Panc1 (cell line): ENCODE measurements around the gene SIL1. TPM values are rescaled to one million over a fixed set of nuclear protein-coding genes. Genes with fewer than 3 reads are reported as not detected.
A peak's percentile ranks its signal among the peaks of the same experiment; 100 is the strongest.

Source experiments
- ATAC-seq: fragments of 200-7000 bp; cut with Tn5 transposase; 2 replicates; pipeline ENCODE4 v1.9.1; 2020; ENCODE audit warnings: mild to moderate bottlenecking, moderate library complexity
- BruUV-seq: library from RNA; stranded (reverse); fragments of 400-500 nt; replicated peaks from 2 replicates; lab custom pipeline; 2021; lab: Mats Ljungman, UMichigan
- CTCF ChIA-PET: fragments of 300-600 bp; sonication (Branson Sonifier 250); formaldehyde crosslinking; loops from one replicate; lab custom pipeline; 2022; ENCODE audit warnings: antibody characterized with exemption; lab: Charles Lee
- POLR2A ChIA-PET: fragments of 300-600 bp; sonication (Branson Sonifier 250); formaldehyde crosslinking; loops from one replicate; lab custom pipeline; 2022; ENCODE audit warnings: antibody characterized with exemption; lab: Charles Lee
- DNase-seq: peaks from one replicate; pipeline ENCODE4 v3.0.0-alpha.2; 2010; ENCODE audit warnings: low read depth, low spot score
- H3K27ac ChIP-seq: 2 replicates; pipeline ENCODE4 v1.5.1; 2011; ENCODE audit warnings: mild to moderate bottlenecking, low read length, inconsistent platforms
- H3K27me3 ChIP-seq: fragments of 200-500 bp; sonication (Bioruptor generic); 2 replicates; pipeline ENCODE4 v1.6.0; 2014; ENCODE audit warnings: low read length, inconsistent platforms; ENCODE audit not compliant: control insufficient read depth, insufficient read depth
- H3K36me3 ChIP-seq: fragments of 200-500 bp; sonication (Bioruptor generic); 2 replicates; pipeline ENCODE4 v1.5.1; 2014; ENCODE audit warnings: inconsistent platforms, mild to moderate bottlenecking, low read length, moderate library complexity; ENCODE audit not compliant: control insufficient read depth, insufficient read depth
- H3K4me1 ChIP-seq: 2 replicates; pipeline ENCODE4 v1.5.1; 2011; ENCODE audit warnings: inconsistent platforms, mild to moderate bottlenecking, low read length, moderate library complexity; ENCODE audit not compliant: control insufficient read depth, insufficient read depth
- H3K4me3 ChIP-seq, 2 experiments: 2 replicates each; pipeline ENCODE4 v1.5.1; 2011 to 2012; ENCODE audit warnings: low read depth in 2 of 2, low read length in 2 of 2, mild to moderate bottlenecking in 2 of 2, inconsistent platforms in 1 of 2, moderate library complexity in 1 of 2
- H3K9me3 ChIP-seq: fragments of 200-500 bp; sonication (Bioruptor generic); 2 replicates; pipeline ENCODE4 v1.5.1; 2014; ENCODE audit warnings: low read depth, mild to moderate bottlenecking, inconsistent platforms, low read length, moderate library complexity; ENCODE audit not compliant: control insufficient read depth, insufficient read depth
- POLR2AphosphoS5 ChIP-seq: IDR thresholded peaks from 2 replicates; pipeline ENCODE4 v1.6.1; 2012; ENCODE audit warnings: mild to moderate bottlenecking, low read depth, low read length, moderate library complexity
- SIN3A ChIP-seq: IDR thresholded peaks from 2 replicates; pipeline ENCODE4 v1.6.1; 2012; ENCODE audit warnings: low read depth, mild to moderate bottlenecking, low read length, moderate library complexity, borderline replicate concordance; ENCODE audit not compliant: insufficient read depth
- TCF7L2 ChIP-seq: IDR thresholded peaks from 2 replicates; pipeline ENCODE4 v1.6.1; 2011; ENCODE audit warnings: mild to moderate bottlenecking, low read depth, low read length, inconsistent platforms
- in situ Hi-C: cut with HindIII; loops from 2 replicates; pipeline ENCODE4 v1.10.0; 2016; ENCODE audit warnings: low sequenced_read_pairs, low pct_unique_long_range_greater_than_20kb
- intact Hi-C: fragments of 100-400 bp; cut with micrococcal nuclease; formaldehyde crosslinking; loops from one replicate; pipeline ENCODE4 v1.10.0; 2022; ENCODE audit not compliant: unreplicated experiment
- total RNA-seq: library from RNA; stranded (reverse); gene quantifications from one replicate; pipeline ENCODE4 v1.2.1, GENCODE V29; 2021; ENCODE audit not compliant: unreplicated experiment
- TF ChIP-seq, protein P1 (sequence below), 2 experiments: IDR thresholded peaks; 2 replicates each; pipeline ENCODE4 v1.6.1; 2011 to 2012; ENCODE audit warnings: low read depth in 2 of 2, control low read depth in 1 of 2, low read length in 1 of 2, mild to moderate bottlenecking in 1 of 2, moderate library complexity in 1 of 2; ENCODE audit not compliant: insufficient read depth in 1 of 2
- TF ChIP-seq, protein P2 (sequence below): fragments of 450-650 bp; IDR thresholded peaks from 2 replicates; pipeline ENCODE4 v1.5.1; 2017; ENCODE audit warnings: mild to moderate bottlenecking

SIL1 gene
- total RNA-seq, 1 experiment from 2014 or later = 35.4 TPM

DNA sequence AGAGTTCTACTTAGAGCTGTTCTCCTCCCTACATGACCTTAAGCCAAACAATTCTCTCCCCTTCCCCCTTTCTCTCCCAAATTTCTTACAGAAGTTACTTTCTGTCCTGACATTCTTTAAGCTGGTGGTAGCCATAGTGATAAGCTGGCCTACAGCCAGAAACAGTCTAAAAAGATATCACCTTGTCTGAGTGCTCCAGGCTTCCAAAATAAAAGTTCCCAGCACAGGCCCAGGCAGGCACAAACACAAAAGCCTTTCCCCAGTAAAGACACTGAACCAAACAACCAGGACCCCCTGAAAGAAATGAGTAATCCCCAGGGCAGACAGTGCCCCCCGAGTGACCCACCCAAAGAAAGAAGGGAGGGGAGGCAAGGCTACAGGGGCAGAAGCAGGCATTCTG lies 19.2 kb downstream of the SIL1 start:
- DNase-seq (no peak), ATAC-seq (no peak)
- H3K9me3 ChIP-seq = no peaks in the 10 kb centered on the region
- ChIA-PET CTCF (no interaction called here), POLR2A (interaction anchor here (0.5 to 0.6 kb wide), 2 partner anchors 117 to 354 kb away, joined by 3 to 6 read pairs; no protein-coding TSS in a partner anchor)
- intact Hi-C loops = no loop called here
- H3K4me1 ChIP-seq = peaks cover 12% of the 10 kb centered on the region
- no peak overlapping the region for H3K27ac ChIP-seq
- H3K27me3 ChIP-seq = no peaks in the 10 kb centered on the region
- TF ChIP-seq TCF7L2 = no peak
- TF ChIP-seq, protein P1, sequence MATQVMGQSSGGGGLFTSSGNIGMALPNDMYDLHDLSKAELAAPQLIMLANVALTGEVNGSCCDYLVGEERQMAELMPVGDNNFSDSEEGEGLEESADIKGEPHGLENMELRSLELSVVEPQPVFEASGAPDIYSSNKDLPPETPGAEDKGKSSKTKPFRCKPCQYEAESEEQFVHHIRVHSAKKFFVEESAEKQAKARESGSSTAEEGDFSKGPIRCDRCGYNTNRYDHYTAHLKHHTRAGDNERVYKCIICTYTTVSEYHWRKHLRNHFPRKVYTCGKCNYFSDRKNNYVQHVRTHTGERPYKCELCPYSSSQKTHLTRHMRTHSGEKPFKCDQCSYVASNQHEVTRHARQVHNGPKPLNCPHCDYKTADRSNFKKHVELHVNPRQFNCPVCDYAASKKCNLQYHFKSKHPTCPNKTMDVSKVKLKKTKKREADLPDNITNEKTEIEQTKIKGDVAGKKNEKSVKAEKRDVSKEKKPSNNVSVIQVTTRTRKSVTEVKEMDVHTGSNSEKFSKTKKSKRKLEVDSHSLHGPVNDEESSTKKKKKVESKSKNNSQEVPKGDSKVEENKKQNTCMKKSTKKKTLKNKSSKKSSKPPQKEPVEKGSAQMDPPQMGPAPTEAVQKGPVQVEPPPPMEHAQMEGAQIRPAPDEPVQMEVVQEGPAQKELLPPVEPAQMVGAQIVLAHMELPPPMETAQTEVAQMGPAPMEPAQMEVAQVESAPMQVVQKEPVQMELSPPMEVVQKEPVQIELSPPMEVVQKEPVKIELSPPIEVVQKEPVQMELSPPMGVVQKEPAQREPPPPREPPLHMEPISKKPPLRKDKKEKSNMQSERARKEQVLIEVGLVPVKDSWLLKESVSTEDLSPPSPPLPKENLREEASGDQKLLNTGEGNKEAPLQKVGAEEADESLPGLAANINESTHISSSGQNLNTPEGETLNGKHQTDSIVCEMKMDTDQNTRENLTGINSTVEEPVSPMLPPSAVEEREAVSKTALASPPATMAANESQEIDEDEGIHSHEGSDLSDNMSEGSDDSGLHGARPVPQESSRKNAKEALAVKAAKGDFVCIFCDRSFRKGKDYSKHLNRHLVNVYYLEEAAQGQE (IDR thresholded peaks at IDR 0.05; ENCODE audit: insufficient read depth in 1 of 2, low read depth in 2 of 2, low read length in 1 of 2) = no peak
- no peak for TF ChIP-seq POLR2AphosphoS5
- TF ChIP-seq SIN3A = no peak
- TF ChIP-seq, protein P2, sequence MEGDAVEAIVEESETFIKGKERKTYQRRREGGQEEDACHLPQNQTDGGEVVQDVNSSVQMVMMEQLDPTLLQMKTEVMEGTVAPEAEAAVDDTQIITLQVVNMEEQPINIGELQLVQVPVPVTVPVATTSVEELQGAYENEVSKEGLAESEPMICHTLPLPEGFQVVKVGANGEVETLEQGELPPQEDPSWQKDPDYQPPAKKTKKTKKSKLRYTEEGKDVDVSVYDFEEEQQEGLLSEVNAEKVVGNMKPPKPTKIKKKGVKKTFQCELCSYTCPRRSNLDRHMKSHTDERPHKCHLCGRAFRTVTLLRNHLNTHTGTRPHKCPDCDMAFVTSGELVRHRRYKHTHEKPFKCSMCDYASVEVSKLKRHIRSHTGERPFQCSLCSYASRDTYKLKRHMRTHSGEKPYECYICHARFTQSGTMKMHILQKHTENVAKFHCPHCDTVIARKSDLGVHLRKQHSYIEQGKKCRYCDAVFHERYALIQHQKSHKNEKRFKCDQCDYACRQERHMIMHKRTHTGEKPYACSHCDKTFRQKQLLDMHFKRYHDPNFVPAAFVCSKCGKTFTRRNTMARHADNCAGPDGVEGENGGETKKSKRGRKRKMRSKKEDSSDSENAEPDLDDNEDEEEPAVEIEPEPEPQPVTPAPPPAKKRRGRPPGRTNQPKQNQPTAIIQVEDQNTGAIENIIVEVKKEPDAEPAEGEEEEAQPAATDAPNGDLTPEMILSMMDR = no peak
- no peak overlapping the region for H3K4me3 ChIP-seq
- no peaks in the 10 kb centered on the region for H3K36me3 ChIP-seq
- in situ Hi-C loops = no loop called here
- no TSS peak for BruUV-seq

DNA sequence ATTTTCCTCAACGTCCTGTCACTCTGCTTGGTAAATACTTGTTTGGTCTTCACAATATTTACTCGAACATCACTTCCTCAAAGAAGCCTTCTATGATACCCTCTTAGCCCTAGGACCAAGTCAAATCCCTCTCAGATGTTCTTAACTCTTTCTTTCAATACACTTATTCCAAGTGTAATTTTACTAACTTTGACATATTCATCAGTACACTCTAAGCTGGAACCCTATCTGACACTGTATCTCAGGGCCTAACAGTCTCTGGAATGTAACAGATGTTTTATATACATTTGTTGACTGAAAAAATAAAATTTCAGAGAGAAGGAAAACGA lies 19.6 kb downstream of the SIL1 start:
- intact Hi-C loops = no loop called here
- DNase-seq = no peak
- no peak overlapping the region for H3K27ac ChIP-seq
- CTCF ChIA-PET = no interaction called here
- H3K4me1 ChIP-seq = peaks cover 12% of the 10 kb centered on the region
- BruUV-seq = no TSS peak
- no peaks in the 10 kb centered on the region for H3K36me3 ChIP-seq
- no peaks in the 10 kb centered on the region for H3K27me3 ChIP-seq
- H3K4me3 ChIP-seq = no peak overlapping the region
- in situ Hi-C loops = no loop called here
- POLR2A ChIA-PET = interaction anchor here (0.6 kb wide), 1 partner anchor 117 kb away, joined by 3 read pairs; no protein-coding TSS in a partner anchor
- no peaks in the 10 kb centered on the region for H3K9me3 ChIP-seq
- ATAC-seq = no peak
- no peak for TF ChIP-seq SIN3A

DNA sequence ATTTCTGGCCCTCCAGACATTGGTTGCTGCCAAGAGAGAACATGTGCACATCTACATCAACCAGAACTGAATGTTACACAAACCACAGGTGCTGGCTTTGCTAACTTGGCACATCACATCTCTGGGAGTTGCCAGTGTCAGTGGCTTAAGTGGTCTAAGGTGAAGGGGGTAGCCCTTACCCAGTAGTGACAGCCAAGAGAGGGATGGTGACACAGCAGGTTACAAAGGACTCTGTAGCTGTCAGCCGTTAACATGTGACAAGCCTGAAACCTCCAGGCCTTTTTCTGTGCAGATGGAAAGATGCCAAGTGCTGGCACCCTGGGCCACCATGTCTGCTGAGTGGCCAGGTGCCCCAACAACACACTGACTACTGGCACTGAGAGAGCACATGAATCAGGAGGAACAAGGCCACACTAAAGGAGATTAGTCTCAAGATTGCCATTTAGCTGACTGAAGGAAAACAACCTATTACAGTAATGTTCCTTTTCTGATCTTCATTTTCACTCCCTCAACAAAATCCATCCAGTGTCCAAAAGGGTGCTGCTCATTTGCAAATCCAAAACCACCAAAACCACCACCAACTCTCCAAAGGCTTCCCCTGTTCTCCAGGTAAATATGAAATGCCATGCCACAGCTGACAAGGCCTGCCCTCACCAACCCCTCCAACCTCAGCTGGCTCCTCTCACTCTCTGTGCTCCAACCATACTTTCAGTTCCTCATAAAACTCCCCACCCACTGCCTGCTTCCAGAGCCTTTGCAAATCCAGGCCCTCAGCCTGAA lies 20.2 kb downstream of the SIL1 start:
- in situ Hi-C loops = no loop called here
- no peaks in the 10 kb centered on the region for H3K9me3 ChIP-seq
- H3K27ac ChIP-seq = no peak overlapping the region
- POLR2A ChIA-PET = no interaction called here
- BruUV-seq = no TSS peak
- DNase-seq (no peak), ATAC-seq (0 out of 2 replicates have a peak, but pooled peaks have one; percentile 23)
- H3K4me1 ChIP-seq = peaks cover 12% of the 10 kb centered on the region
- no peaks in the 10 kb centered on the region for H3K27me3 ChIP-seq
- TF ChIP-seq, protein P2 = no peak
- TF ChIP-seq SIN3A (no peak), POLR2AphosphoS5 (no peak), TCF7L2 (no peak)
- TF ChIP-seq, protein P1 (IDR thresholded peaks at IDR 0.05; ENCODE audit: insufficient read depth in 1 of 2, low read depth in 2 of 2, low read length in 1 of 2) = no peak
- H3K4me3 ChIP-seq = no peak overlapping the region
- H3K36me3 ChIP-seq = no peaks in the 10 kb centered on the region
- CTCF ChIA-PET = no interaction called here
- intact Hi-C loops = no loop called here
